Suprapubic skin (tissue), 4 donors: Measurements from ENCODE around the gene NAA10.

Experiments
- POLR2A ChIP-seq, 2 donors: fragments of 450-650 bp; IDR thresholded peaks; one replicate each; pipeline ENCODE4 v1.6.1; 2017; ENCODE audit warnings: antibody characterized with exemption in 2 of 2, mild to moderate bottlenecking in 2 of 2, moderate library complexity in 2 of 2
- POLR2AphosphoS5 ChIP-seq, 3 donors: sonication (generic); formaldehyde crosslinking; IDR thresholded peaks; one replicate each; pipeline ENCODE4 v1.6.1; 2017; ENCODE audit warnings: antibody characterized with exemption in 3 of 3
- TF ChIP-seq, protein P1 (sequence below), 2 donors: fragments of 200-600 bp in 1 of 2; fragments of 450-650 bp in 1 of 2; sonication (generic) in 1 of 2; IDR thresholded peaks; one replicate each; pipeline ENCODE4 v1.5.1; 2016 to 2019; ENCODE audit warnings: antibody characterized with exemption in 2 of 2, mild to moderate bottlenecking in 1 of 2, moderate library complexity in 1 of 2

DNA sequence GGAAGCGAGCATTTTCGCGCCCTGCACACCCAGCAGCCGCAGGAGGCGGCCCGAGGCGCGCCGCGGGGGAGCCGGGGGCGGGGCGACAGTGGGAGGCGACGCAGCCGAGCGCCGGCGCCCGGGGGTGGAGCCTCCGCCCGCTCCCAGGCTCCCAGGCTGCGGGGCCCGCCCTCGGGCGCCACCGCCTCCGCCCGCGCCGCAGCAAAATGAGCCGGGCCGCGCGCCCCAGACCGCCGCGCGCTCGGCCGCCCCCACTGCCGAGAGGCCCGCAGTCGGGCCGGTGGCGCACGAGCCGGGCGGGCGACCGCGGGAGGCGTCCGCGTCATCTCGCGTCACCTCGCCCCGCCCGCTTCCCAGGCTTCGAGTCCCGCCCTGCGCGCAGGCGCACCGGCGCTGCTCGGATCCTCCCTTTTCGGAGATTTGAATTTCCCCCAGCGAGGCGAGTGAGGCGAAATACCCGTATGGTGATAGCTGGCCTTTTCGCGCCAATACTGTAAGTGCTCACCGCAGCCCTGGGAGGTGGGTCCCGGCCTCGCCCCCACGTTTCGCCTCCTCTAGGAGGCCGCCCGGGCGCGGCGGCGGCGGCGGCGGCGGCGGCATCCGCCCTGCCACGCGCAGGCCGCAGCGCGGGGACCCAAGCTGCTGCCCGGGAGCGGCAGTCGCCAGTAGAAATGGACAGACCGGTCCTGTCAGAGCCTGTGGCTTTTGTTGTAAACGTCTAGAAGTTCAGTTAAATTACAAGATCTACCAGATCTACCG, 37.7 kb upstream of the NAA10 start, which contains the start of gene TMEM187:
- TF ChIP-seq, protein P1, sequence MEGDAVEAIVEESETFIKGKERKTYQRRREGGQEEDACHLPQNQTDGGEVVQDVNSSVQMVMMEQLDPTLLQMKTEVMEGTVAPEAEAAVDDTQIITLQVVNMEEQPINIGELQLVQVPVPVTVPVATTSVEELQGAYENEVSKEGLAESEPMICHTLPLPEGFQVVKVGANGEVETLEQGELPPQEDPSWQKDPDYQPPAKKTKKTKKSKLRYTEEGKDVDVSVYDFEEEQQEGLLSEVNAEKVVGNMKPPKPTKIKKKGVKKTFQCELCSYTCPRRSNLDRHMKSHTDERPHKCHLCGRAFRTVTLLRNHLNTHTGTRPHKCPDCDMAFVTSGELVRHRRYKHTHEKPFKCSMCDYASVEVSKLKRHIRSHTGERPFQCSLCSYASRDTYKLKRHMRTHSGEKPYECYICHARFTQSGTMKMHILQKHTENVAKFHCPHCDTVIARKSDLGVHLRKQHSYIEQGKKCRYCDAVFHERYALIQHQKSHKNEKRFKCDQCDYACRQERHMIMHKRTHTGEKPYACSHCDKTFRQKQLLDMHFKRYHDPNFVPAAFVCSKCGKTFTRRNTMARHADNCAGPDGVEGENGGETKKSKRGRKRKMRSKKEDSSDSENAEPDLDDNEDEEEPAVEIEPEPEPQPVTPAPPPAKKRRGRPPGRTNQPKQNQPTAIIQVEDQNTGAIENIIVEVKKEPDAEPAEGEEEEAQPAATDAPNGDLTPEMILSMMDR (IDR thresholded peaks at IDR 0.05), result no peak
- TF ChIP-seq POLR2A (IDR thresholded peaks at IDR 0.05), result peak; percentile 55 to 73
- TF ChIP-seq POLR2AphosphoS5 (IDR thresholded peaks at IDR 0.05), result no peak
